AG08396 (cell line): ENCODE measurements around the gene BIK.

Experiments used
- DNase-seq: peaks from one replicate; pipeline ENCODE4 v3.0.0; 2012; ENCODE audit warnings: low spot score, mixed read lengths

BIK gene

DNA sequence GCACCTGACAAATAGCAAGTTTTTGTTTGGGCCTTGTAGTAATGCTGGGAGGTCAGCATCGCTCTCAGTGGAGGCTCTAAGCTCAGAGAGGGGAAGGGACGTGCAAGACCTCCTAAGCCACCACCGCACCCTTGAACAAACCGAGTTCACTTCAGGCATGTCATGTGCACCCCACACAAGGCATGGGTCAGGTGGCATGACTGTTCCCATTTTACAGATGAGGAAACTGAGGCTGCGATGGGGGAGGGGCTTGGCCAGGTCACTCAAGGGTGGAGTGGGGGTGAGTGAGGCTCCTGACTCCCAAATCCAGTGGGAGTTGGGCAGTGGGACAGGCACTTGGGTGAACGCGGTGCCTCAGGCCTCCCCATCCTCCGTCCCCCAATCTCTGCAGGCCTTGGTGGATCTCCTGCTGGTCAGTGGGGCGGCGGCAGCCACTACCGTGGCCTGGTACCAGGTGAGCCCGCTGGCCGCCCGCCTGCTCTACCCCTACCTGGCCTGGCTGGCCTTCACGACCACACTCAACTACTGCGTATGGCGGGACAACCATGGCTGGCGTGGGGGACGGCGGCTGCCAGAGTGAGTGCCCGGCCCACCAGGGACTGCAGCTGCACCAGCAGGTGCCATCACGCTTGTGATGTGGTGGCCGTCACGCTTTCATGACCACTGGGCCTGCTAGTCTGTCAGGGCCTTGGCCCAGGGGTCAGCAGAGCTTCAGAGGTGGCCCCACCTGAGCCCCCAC lies 52.0 kb downstream of the BIK start:
- DNase-seq: no peak

DNA sequence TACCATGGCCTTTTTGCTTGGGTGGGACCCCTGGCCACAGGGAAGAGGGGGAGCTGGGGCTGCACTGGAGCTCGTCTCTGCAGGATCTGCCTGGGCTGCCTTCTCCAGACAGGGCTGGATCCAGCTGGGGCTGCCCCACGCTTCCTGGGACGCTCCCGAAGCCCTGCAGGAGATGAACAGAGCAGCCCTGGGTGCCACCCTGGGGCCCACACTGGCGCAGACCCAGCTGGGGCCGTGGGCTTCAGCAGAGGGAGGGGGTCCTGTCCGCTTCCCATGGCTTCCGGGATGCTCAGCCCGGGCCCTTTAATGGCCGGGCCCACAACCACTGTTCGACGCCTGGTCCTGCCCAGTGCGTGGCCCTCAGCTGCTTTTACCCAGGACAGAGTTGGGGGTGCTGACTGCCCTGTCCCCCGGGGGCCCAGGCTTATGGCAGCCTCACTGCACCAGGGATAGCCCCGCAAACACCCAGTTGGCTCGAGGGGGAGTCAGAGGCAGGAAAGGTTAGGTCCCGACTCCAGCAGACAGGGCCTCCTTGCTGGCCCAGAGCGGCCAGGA lies 52.8 kb downstream of the BIK start:
- no peak for DNase-seq

DNA sequence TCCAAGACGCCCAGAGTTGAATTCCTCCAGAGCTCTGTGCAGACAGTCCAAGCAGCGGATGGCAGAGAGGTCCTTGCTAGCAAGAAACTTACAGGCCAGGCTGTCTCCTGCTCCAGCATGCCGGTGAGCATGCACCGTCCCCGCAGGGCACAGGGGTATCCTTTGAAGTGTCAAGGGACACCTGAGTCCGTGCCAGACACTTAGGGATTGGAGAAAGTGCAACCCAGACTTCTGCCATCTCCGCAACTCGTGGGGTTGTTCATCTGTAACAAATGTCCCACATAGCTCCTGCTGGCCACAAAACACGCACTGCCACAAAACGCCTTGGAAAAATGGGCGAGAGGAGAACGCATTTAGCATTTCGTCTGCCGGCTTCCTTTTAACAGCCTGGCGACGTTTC lies 54.1 kb downstream of the BIK start:
- no peak for DNase-seq

DNA sequence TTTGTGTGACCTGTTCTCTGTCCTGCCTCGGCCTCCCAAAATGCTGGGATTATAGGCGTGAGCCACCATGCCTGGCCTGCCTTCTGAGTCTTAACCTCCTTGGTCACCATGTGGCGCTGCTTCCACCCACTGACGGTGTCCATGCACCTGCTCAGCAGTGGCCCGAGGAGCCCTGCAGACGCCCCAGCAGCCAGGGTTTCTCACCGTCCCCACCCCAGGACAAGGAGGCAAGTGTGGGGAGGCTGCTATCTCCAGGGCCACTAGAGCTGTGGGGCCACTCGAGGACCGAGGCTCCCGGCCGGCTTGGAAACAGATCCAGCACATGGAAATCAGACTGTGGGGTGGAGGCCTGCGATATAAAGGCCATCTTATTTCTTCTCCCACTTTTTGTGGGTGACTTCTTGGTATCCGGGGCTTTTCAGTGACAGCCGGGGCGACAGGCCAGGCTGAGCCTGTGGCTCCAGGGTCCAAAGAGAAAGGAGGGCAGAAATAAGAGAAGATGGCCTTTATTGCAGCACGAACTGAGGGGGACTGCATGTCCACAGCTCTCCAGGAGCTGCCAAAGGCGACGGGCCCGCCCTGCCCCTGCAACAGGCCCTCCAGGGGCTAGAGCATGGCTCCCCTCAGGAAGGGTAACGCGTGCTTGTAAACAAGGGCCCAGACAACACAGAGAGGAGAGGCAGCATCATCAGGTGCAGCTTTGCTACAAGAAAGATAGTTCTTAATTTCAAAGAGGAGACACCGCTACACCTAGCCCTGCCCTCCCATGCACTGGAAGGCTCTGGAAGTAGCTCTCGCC lies 55.8 kb downstream of the BIK start:
- no peak for DNase-seq

DNA sequence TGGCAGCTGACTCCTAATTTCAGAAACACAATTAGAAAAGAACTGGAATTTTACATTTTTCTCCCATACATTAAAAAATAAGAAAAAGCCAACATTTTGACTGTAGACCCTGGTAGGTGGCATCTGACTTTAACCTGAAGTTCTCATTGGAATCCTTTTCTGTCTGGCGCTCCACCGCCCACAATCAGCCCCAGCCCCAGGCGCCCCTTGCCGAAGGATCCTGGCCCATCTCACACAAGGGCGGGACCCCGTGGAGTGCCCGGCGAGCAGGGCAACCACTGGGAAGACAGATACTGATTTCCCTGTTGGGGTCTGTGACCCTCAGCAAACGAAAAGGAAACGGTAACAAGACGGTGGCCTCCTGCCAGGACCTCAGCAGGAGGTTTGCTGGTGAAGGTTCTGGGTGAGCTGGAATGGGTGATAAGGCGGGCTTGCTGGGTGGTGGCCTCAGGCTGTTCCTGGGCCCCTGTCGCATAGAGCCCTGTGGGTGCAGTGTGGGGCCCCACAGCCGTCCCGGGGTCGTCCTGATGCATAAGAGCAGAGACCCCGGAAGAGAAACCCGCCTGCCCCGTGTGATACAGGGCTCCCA lies 56.5 kb downstream of the BIK start:
- DNase-seq: no peak

DNA sequence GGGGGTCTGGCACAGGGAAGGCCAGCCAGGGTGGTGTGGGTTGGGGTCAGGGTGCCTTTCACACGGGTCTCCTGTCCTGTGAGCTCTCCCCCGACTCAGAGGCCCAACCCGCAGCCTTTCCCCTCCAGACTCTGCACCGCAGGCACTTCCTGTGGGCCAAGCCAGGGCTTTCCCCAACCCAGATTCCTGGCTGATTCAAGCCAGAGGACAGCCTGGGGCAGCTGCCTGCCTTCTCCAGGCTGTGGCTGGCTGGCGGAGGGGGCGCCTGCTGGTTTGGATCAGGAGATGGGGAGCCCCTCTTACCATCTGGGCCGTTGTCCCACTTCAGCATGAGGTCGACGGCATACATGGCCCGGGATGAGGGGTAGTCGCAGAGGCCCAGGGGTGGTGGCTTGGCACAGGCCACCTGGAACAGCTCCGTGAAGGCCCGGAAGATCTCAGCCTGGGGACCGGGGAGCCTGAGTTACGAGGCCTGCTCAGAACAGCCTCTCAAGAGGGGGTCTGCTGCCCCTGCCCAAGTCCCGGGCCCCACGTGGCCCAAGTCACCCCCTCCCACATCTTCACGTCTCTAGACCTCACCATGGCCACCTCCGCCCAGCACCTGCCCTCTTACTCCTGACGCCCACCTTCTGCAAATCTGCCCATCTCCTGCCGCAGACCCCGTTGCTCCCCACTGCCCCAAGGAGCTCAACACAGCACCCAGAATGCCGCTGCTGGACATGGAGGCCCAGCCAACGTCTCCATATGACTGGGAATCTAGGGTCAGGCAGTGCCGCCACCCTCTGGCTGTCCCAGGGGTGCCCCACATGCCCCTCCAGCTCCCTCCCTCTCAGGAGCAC lies 58.1 kb downstream of the BIK start:
- DNase-seq: peak; percentile 55

DNA sequence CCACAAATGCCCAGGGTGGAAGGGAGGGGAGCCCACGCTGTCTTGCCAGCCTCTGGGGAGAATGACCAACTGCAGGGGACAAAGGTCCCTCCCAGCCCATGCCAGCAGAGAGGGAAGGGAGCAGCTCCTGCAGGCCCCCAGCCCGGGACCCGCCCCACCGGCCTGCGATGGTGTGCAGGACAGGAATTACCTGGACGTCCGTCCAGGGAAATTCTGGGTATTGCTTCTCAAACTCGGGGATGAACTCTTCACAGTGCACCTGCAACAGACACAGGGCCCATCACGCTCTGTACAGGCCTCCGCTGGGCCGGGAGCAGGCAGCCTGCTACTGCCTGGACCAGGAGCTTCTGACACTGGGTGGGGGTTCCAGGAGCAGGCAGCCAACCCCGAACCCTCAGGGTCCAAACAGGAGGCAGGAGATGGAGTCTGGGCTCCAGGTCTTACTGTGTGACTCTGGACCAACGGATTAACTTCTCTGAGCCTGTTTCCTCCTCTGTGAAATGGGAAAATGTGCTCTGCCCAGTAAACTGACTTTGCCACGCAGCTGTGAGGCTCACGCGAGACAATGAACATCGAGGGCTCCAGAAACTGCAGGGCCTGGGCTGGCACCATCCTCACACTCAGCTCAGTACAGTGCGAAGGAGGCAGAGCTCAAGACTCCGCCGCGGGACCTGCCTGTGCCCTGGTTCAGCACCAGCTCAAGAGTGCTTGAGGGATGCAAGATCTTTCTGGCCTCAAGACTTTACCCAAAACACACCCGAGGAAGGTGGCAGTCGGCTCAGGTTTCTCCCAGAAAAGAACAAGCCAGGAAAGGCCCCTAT lies 59.0 kb downstream of the BIK start:
- no peak for DNase-seq

DNA sequence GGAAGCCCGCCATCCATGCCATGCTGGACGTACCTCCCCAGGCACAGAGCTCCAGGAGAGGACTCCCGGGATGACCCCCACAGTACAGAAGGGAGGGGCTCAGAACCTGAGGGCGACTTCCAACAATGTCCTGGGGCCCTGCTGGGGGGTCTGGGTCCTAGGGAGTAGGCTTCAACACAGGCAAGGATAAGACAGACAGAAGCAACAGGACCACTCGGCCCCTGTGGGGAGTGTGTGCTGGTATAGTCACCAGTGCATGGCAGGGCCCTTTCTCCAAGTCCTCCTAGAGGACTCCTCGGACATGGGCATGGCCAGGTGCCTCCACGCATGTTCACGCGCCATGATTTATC lies 59.6 kb downstream of the BIK start:
- DNase-seq: no peak

DNA sequence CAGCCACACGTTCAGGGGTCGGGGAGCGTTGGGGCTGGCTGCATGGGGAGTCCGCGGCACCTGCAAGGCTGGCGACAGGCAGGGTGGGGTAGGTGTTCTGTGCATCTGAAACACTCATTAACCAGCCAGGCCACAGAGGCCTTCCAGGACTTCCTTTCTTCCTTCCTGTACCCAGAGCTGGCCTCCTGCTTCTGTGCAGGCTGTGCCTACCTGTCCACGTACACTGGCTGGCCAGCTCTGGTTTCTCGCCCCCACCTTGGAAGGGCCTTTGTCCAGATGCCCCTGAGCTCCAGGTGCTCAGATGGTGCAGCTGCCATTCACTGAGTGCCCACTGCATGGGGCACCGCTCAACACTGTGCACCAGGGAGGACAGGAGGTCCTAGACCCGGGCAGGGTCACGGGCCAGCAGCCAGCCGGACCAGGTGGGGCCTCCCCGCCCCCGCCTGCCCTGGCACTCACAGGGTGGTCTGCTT lies 60.5 kb downstream of the BIK start:
- no peak for DNase-seq

DNA sequence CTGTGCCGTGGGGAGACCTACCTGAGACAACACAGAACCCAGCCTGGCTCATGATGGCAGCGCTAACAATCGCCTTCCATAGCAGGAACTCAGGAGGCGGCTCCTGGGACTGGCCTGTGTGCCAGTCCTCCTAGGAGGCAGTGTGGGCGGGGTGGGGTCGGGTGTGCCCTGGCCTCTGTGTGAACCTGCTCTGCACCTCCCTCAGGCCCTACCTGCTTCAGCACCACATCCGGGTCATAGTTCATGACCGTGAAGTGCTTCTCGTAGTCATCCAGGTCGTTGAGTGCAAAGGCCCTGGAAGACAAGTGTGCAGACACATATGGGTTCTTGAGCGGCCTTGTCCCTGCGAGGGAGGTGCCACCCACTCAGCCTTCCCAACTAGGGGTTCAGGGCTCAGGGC lies 61.1 kb downstream of the BIK start:
- DNase-seq: no peak

DNA sequence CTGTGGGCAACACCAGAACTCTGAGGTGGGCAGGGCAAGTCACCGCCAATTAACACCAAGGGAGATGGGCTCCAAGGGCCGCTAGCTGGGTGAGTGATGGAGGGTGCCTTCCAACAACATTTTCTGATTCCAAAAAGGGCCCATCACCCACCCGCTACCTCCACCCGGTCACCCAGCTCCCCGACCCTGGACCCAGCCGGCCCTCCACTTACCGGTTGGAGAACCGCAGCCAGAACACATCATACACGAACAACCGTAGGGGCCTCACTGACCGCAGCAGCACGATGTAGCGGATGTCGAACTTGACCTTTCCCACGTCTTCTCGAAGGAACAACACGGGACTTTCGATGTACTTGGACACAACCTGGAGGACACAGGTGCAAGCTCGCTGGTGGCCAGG lies 61.6 kb downstream of the BIK start:
- DNase-seq: no peak

DNA sequence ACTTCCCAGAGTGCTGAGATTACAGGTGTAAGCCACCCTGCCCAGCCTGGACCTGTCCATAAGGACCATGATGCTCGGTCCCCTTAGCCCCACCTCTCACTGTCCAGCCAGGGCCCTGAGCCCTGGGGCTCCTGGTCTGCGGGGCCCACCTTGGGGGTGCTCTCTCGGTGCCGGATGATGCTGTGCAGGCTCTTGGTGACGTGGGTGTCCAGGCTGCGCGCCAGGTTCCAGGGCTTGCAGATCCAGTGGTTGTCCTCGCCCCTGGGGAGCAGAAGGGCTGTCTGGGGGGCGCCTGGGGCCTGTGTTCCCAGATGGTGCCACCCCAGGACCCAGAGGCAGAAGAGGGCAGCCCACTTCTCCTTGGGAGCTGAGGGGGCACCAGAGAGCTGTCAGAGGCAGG lies 63.0 kb downstream of the BIK start:
- DNase-seq: no peak

DNA sequence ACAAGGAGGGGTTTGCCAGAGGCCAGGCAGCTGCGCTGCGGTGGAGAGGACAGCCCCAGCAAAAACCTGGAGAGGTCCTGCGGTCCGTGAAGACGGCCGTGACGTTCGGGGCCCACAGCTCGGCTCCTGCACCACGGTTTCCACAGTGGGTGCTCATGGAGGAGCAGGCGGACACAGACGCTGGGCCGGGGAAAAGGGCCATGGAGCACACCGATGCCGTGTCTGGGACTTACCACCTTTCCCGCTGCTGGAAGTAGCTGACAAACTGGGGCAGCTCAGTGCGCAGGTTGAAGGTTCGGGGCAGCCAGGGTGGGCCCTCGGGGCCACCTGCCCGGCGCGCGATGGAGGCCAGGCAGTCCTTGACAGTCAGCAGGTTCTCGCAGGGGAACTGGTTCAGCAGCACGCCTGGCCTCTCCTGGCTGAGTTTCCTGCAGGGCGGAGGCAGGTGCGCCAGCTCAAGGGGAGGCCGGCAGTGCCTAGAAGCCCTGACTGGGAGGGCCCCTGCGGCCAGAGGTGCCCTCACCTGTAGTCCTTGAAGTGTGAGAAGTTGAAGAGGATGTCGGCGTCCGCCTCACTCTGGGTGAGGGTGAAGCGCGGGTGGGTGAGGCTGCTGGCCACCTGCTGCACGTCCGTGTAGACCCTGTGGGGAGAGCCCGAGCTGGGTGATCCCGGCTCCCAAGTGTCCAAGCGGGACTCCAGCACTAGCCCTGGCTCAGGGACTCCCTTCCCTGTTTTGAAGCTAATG lies 63.6 kb downstream of the BIK start:
- no peak for DNase-seq

DNA sequence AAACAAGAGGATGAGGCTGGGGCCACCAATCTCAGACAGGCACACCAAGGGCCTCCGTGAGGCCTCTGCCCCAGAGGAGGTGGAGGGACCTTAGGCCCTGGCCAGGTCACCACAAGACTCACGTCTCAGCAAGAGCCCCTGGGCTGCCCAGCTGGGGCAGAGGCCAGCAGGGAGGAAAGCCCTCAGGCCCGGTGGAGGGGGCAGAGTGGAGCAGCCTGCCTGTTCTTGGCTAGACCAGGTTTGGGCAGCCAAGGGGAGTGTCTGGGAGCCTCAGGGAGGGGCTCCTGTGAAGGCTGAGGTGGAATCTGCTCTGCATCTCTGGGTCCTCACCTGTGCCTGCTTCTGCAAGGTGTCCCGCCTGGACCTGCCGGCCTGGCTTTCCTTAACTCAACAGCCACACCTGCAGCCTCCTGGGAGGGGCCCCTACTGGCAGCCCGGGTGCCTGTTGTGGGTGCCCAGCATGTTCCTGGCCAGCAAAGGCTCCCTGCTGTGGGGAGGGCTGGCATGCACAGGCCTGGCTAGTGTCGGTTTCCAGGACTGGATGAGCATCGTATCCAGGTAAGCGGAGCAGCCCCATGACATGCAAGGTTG lies 64.5 kb downstream of the BIK start:
- no peak for DNase-seq

DNA sequence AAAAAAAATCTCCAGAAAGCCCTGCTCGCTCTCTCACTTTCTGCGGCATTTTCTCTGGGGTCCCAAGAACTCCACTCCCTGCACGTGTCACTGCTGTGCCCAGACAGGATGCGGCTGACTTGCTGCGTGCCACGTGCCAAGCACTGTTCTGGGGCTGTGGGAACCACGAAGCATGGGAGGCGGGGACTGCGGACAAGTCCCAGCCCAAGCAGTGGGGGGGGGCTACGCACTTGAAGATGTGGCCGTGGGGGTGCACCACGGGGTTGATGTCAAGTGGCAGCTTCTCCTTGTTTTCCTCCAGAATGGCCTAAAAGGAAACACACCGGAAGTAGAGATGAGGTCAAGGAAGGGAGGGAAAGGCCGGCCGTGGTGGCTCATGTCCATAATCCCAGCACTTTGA lies 65.5 kb downstream of the BIK start:
- DNase-seq: no peak

DNA sequence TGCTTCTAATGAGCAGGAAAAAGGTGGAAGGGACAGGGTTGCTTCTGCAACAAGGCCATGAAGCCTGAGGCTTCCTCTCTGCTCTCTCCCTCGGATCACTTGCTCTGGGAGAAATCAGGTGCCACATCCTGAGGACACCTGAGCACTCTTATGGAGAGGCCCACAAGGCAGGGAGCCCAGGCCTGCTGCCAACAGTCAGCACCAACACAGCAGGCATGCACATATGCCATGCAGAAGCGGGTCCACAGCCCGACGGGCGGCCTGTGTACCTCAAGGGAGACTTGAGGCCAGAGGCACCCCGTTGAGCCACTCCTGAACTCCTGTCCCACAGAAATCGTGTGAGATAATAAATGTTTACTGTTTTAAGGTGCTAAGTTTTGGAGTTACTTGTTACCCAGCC lies 66.9 kb downstream of the BIK start:
- DNase-seq: no peak
